SK-N-SH treated with all-trans-retinoic acid at 6 μM for 48 hours (cell line): Measurements from ENCODE around the gene IGFBP2.

Experiments
- ATAC-seq: fragments of 200-7000 bp; cut with Tn5 transposase; 3 replicates; pipeline ENCODE4 v1.9.1; 2020; ENCODE audit warnings: mild to moderate bottlenecking, moderate library complexity
- ARNTL ChIP-seq: fragments of 450-650 bp; formaldehyde crosslinking; IDR thresholded peaks from 2 replicates; pipeline ENCODE4 v1.5.0; 2020; ENCODE audit warnings: low read depth, mild to moderate bottlenecking, moderate library complexity, borderline replicate concordance
- CREB5 ChIP-seq: fragments of 250-450 bp; sonication (Bioruptor Pico); IDR thresholded peaks from 2 replicates; pipeline ENCODE4 v1.5.1; 2020; ENCODE audit warnings: low read depth, mild to moderate bottlenecking, moderate library complexity
- CSDC2 ChIP-seq: fragments of 250-450 bp; sonication (Bioruptor Pico); IDR thresholded peaks from 2 replicates; pipeline ENCODE4 v1.5.0; 2020; ENCODE audit warnings: mild to moderate bottlenecking, moderate library complexity
- CSRNP3 ChIP-seq: fragments of 250-450 bp; sonication (Bioruptor Pico); IDR thresholded peaks from 2 replicates; pipeline ENCODE4 v1.5.1; 2021; ENCODE audit warnings: mild to moderate bottlenecking, moderate library complexity
- GLIS3 ChIP-seq: fragments of 250-450 bp; sonication (Bioruptor Pico); IDR thresholded peaks from 2 replicates; pipeline ENCODE4 v1.5.0; 2020; ENCODE audit warnings: mild to moderate bottlenecking, moderate library complexity
- ISL1 ChIP-seq: fragments of 250-450 bp; sonication (Bioruptor Pico); IDR thresholded peaks from 2 replicates; pipeline ENCODE4 v2.1.2; 2022; ENCODE audit warnings: mild to moderate bottlenecking, moderate library complexity
- OSR1 ChIP-seq: fragments of 250-450 bp; sonication (Bioruptor Pico); IDR thresholded peaks from 2 replicates; pipeline ENCODE4 v1.8.0; 2022; ENCODE audit warnings: moderate library complexity, mild to moderate bottlenecking, inconsistent platforms
- PATZ1 ChIP-seq: fragments of 250-450 bp; sonication (Bioruptor Pico); IDR thresholded peaks from 2 replicates; pipeline ENCODE4 v1.8.0; 2020; ENCODE audit warnings: mild to moderate bottlenecking, moderate library complexity, borderline replicate concordance
- POU6F1 ChIP-seq: fragments of 250-450 bp; sonication (Bioruptor Pico); IDR thresholded peaks from 2 replicates; pipeline ENCODE4 v1.8.0; 2021; ENCODE audit warnings: low read depth, mild to moderate bottlenecking, moderate library complexity, borderline replicate concordance
- PPARA ChIP-seq: fragments of 250-450 bp; sonication (Bioruptor Pico); IDR thresholded peaks from 2 replicates; pipeline ENCODE4 v1.5.0; 2020; ENCODE audit warnings: mild to moderate bottlenecking, borderline replicate concordance
- TCF4 ChIP-seq: fragments of 250-450 bp; sonication (Bioruptor Pico); IDR thresholded peaks from 2 replicates; pipeline ENCODE4 v1.8.0; 2021; ENCODE audit warnings: mild to moderate bottlenecking, moderate library complexity, borderline replicate concordance
- TOX ChIP-seq: fragments of 250-450 bp; sonication (Bioruptor Pico); IDR thresholded peaks from 2 replicates; pipeline ENCODE4 v1.8.0; 2021; ENCODE audit warnings: mild to moderate bottlenecking, moderate library complexity, borderline replicate concordance
- TSHZ2 ChIP-seq: fragments of 250-450 bp; sonication (Bioruptor Pico); IDR thresholded peaks from 2 replicates; pipeline ENCODE4 v1.5.0; 2020; ENCODE audit warnings: mild to moderate bottlenecking, moderate library complexity
- ZC3H10 ChIP-seq: fragments of 250-450 bp; sonication (Bioruptor Pico); IDR thresholded peaks from 2 replicates; pipeline ENCODE4 v1.5.1; 2021; ENCODE audit warnings: mild to moderate bottlenecking, moderate library complexity
- ZFP3 ChIP-seq: fragments of 250-450 bp; sonication (Bioruptor Pico); IDR thresholded peaks from 2 replicates; pipeline ENCODE4 v1.5.0; 2020; ENCODE audit warnings: mild to moderate bottlenecking, moderate library complexity
- ZFP30 ChIP-seq: fragments of 450-650 bp; formaldehyde crosslinking; IDR thresholded peaks from 2 replicates; pipeline ENCODE4 v1.5.0; 2022; ENCODE audit warnings: mild to moderate bottlenecking, moderate library complexity
- ZNF565 ChIP-seq: fragments of 450-650 bp; formaldehyde crosslinking; conservative IDR thresholded peaks from 2 replicates; pipeline ENCODE4 v1.5.0; 2020; ENCODE audit warnings: low read depth, mild to moderate bottlenecking, moderate library complexity
- ZNF70 ChIP-seq: fragments of 450-650 bp; formaldehyde crosslinking; IDR thresholded peaks from 2 replicates; pipeline ENCODE4 v1.5.0; 2020; ENCODE audit warnings: mild to moderate bottlenecking, moderate library complexity
- ZNF8 ChIP-seq: fragments of 450-650 bp; formaldehyde crosslinking; IDR thresholded peaks from 2 replicates; pipeline ENCODE4 v1.5.0; 2020; ENCODE audit warnings: mild to moderate bottlenecking, moderate library complexity

IGFBP2 gene

GRCh38 chr2:216678813-216679657, 45.8 kb downstream of the IGFBP2 start:
- TF ChIP-seq ZFP30 (CRISPR knock-in tag) (no peak), CSDC2 (CRISPR knock-in tag) (no peak), ZFP3 (CRISPR knock-in tag) (no peak), ISL1 (CRISPR knock-in tag) (no peak)
- ATAC-seq = no peak

- no peak for ATAC-seq
- TF ChIP-seq OSR1 (CRISPR knock-in tag) = no peak
- no peak for TF ChIP-seq PATZ1 (CRISPR knock-in tag)
Measured at GRCh38 chr2:216679658-216680024, 46.4 kb downstream of the IGFBP2 start.

GRCh38 chr2:216680951-216681629, 47.9 kb downstream of the IGFBP2 start:
- no peak for TF ChIP-seq ZFP3 (CRISPR knock-in tag)
- TF ChIP-seq CREB5 = no peak
- no peak for TF ChIP-seq TOX (CRISPR knock-in tag)
- TF ChIP-seq TSHZ2 (CRISPR knock-in tag) = no peak
- TF ChIP-seq ZNF565 (CRISPR knock-in tag) = no peak
- no peak for TF ChIP-seq CSRNP3 (CRISPR knock-in tag)
- no peak for TF ChIP-seq GLIS3 (CRISPR knock-in tag)
- TF ChIP-seq ARNTL (CRISPR knock-in tag) = no peak
- no peak for TF ChIP-seq TCF4
- no peak for TF ChIP-seq POU6F1 (CRISPR knock-in tag)
- TF ChIP-seq PPARA (CRISPR knock-in tag) = no peak
- TF ChIP-seq ZNF8 (CRISPR knock-in tag) = no peak
- TF ChIP-seq OSR1 (CRISPR knock-in tag) = no peak
- no peak for TF ChIP-seq ZNF70 (CRISPR knock-in tag)
- TF ChIP-seq ZC3H10 (CRISPR knock-in tag) = no peak
- ATAC-seq = no peak
